BLaER1 treated with 17β-estradiol and CSF1 and Interleukin-3, amounts not matched to agents 10 nM and 100 nM (cell line): ENCODE measurements around the gene NTM.

ENCODE experiments used
- H3K27ac ChIP-seq, 11 experiments: shearing (Covaris generic); formaldehyde crosslinking; 2 replicates each; pipeline ENCODE4 v1.8.1; 2022
- H3K27me3 ChIP-seq, 11 experiments: shearing (Covaris generic); formaldehyde crosslinking; 2 replicates each; pipeline ENCODE4 v1.8.1; 2022
- H3K36me3 ChIP-seq, 11 experiments: shearing (Covaris generic); formaldehyde crosslinking; 2 replicates each; pipeline ENCODE4 v1.8.1; 2022
- H3K4me1 ChIP-seq, 10 experiments: shearing (Covaris generic); formaldehyde crosslinking; 2 replicates each; pipeline ENCODE4 v1.8.1; 2022
- H3K4me2 ChIP-seq, 11 experiments: shearing (Covaris generic); formaldehyde crosslinking; 2 replicates each; pipeline ENCODE4 v1.8.1; 2022
- H3K4me3 ChIP-seq, 10 experiments: shearing (Covaris generic); formaldehyde crosslinking; 2 replicates each; pipeline ENCODE4 v1.8.1; 2022
- H3K9ac ChIP-seq, 11 experiments: shearing (Covaris generic); formaldehyde crosslinking; 2 replicates each; pipeline ENCODE4 v1.8.1; 2022
- H3K9me3 ChIP-seq, 11 experiments: shearing (Covaris generic); formaldehyde crosslinking; replicated peaks in 1 of 11; 2 replicates each; pipeline ENCODE4 v1.8.1; 2022
- H4K20me1 ChIP-seq, 11 experiments: shearing (Covaris generic); formaldehyde crosslinking; 2 replicates each; pipeline ENCODE4 v1.8.1; 2022
- Cebpa-rat ChIP-seq, 11 experiments: shearing (Covaris generic); IDR thresholded peaks; 2 replicates each; pipeline ENCODE4 v1.8.1; 2022

The NTM gene

DNA sequence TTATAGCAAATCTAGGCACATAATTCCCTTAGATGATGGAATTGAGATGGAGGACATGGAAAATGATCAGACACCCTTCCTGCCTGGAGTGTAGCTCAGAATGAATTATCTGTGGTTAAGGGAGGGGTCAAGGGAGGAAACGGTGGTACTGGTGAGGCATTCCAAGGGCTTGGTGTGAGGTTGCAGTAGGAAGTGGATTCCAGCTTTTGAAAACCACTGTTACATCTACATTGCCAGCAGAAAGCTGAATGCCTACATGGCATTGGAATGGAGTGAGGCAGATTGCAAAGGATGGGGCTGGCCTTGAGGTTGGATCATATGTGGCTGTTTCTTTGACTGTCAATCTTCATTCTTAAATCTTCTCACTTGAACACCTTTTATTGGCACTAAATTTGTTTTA lies 684.4 kb downstream of the NTM start:
- Histone ChIP-seq H3K27me3 (no peaks in the 10 kb centered on the region), H3K36me3 (no peaks in the 10 kb centered on the region), H3K4me2 (peak overlapping the region; percentile 36 to 95 (median 86)), H3K4me1 (peaks cover 46 to 76% (median 62%) of the 10 kb centered on the region in 10 experiments), H4K20me1 (no peaks in the 10 kb centered on the region), H3K9me3 (no peaks in the 10 kb centered on the region), H3K4me3 (0 out of 20 replicates have a peak overlapping the region, but pooled peaks of 1 of the 10 experiments have one; percentile 25), H3K9ac (peak overlapping the region in 2 of 11 experiments; percentile 0 to 3; a peak in 3 of 22 replicates), H3K27ac (peak overlapping the region in 9 of 11 experiments; percentile 85 to 93 (median 90); a peak in 15 of 22 replicates)
- TF ChIP-seq Cebpa-rat (IDR thresholded peaks at IDR 0.05) = no peak

DNA sequence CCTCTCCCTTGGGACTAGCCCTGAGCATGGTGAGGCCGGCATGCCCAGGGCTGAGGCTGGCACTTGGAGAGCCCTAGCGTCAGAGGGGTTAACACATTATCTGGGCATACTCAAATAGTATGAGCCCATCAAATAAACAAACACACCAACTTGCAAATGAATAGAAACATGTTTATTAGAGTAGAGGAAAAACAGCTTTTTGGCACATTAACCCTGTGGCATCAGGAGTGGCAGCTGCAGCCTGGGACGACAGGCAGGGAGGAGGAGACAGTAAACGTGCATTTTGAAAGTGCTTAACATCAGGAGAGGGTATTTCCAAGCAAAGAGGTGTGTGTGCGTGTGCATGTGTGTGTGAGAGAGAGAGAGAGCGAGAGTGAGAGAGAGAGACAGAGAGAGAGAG lies 684.9 kb downstream of the NTM start:
- no peak for TF ChIP-seq Cebpa-rat (IDR thresholded peaks at IDR 0.05)
- Histone ChIP-seq H3K9ac (peak overlapping the region in 5 of 11 experiments; percentile 0 to 78 (median 42); a peak in 7 of 22 replicates), H3K36me3 (no peaks in the 10 kb centered on the region), H3K9me3 (no peaks in the 10 kb centered on the region), H3K4me3 (0 out of 20 replicates have a peak overlapping the region, but pooled peaks of 1 of the 10 experiments have one; percentile 25), H4K20me1 (no peaks in the 10 kb centered on the region), H3K4me1 (peaks cover 46 to 76% (median 67%) of the 10 kb centered on the region in 10 experiments), H3K27me3 (no peaks in the 10 kb centered on the region), H3K4me2 (peak overlapping the region; percentile 36 to 95 (median 86)), H3K27ac (peak overlapping the region in 9 of 11 experiments; percentile 85 to 93 (median 90); a peak in 18 of 22 replicates)

DNA sequence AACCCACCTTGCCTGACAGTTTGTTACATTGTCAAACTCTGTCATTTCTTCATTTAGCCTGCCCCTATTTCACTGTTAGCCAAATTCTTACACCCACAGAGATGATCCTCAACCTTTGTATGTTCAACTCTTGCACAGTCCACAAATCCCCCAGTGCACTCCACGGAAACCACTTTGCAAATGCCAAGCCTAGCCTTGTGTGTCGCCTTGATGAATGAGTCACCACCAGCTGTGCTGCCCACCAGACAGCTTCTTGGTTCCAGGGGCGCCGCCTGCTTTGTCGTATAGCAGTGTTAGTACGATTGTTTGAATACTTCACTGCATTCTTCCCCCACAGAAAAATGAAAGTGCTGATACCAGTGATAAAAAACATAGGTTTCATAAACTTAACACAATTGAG lies 686.3 kb downstream of the NTM start:
- H3K9ac ChIP-seq = peak overlapping the region in 9 of 11 experiments; percentile 62 to 78 (median 74); a peak in 18 of 22 replicates
- no peaks in the 10 kb centered on the region for H3K27me3 ChIP-seq
- H3K36me3 ChIP-seq = no peaks in the 10 kb centered on the region
- H3K4me2 ChIP-seq = peak overlapping the region; percentile 73 to 95 (median 86)
- H4K20me1 ChIP-seq = no peaks in the 10 kb centered on the region
- peak overlapping the region in 1 of 10 experiments; percentile 6; a peak in 1 of 20 replicates for H3K4me3 ChIP-seq
- H3K4me1 ChIP-seq = peaks cover 46 to 71% (median 65%) of the 10 kb centered on the region in 10 experiments
- H3K27ac ChIP-seq = peak overlapping the region in 10 of 11 experiments; percentile 80 to 93 (median 90); a peak in 20 of 22 replicates
- TF ChIP-seq Cebpa-rat (IDR thresholded peaks at IDR 0.05) = peak in 9 of 11 experiments; percentile 35 to 99 (median 91); a peak in 17 of 22 replicates
- no peaks in the 10 kb centered on the region for H3K9me3 ChIP-seq

DNA sequence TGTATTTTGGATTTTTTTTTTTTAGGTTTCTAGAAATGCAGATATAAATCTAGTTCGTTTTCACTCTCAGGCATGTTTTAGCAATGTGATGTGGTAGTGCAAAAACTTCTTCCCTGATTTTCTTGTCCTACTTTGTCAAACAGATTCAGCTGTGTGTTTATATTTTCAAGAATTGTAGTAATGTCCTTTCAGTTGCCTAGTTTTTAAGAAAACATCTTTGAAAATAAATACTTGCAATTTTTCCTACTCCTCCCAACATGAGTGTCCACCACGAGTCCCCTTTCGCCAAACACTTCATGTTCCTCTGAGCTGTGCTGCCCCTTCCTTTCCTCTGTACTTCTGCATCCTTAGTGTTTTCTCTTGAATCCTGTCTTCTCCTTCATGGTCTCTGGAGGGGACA lies 686.9 kb downstream of the NTM start:
- Histone ChIP-seq H3K27me3 (no peaks in the 10 kb centered on the region), H3K4me1 (peaks cover 46 to 76% (median 69%) of the 10 kb centered on the region in 10 experiments), H4K20me1 (no peaks in the 10 kb centered on the region), H3K9me3 (no peaks in the 10 kb centered on the region), H3K27ac (peak overlapping the region in 10 of 11 experiments; percentile 80 to 93 (median 90); a peak in 21 of 22 replicates), H3K36me3 (no peaks in the 10 kb centered on the region), H3K4me2 (peak overlapping the region; percentile 73 to 95 (median 86)), H3K4me3 (peak overlapping the region in 1 of 10 experiments; percentile 18; a peak in 1 of 20 replicates), H3K9ac (peak overlapping the region in 10 of 11 experiments; percentile 60 to 78 (median 74); a peak in 19 of 22 replicates)
- no peak for TF ChIP-seq Cebpa-rat (IDR thresholded peaks at IDR 0.05)

DNA sequence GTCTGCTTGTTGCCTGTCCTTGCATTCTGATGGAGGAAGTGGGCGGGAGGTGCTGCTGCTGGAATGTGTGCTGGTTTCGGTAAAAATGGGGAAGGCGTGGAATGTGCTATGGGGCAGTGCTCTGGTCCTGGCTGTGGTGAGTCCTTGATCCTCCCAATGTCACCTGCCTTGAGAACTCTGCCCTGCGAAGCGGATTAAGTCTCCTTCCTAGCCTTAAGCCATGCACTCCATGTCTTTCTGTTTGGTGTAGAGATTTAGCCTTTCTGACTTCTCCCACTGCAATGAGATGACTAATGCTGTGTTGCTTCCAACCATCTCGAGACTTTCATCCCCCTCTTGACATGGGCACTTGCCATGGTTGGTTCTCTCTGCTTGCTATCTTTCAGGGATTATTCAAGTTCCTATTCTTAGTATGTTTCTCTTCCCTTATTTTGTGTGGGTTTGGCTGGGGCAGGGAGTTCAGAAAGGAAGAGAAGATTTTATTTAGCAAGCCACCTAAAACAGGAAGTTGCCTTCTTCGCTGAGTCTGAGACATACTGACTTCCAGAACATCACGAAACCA lies 687.9 kb downstream of the NTM start:
- Histone ChIP-seq H3K4me2 (peak overlapping the region; percentile 73 to 95 (median 87)), H3K9me3 (no peaks in the 10 kb centered on the region), H4K20me1 (no peaks in the 10 kb centered on the region), H3K27me3 (no peaks in the 10 kb centered on the region), H3K9ac (peak overlapping the region; percentile 7 to 78 (median 73); a peak in 21 of 22 replicates), H3K4me3 (peak overlapping the region in 5 of 10 experiments; percentile 7 to 54 (median 18); a peak in 6 of 20 replicates), H3K36me3 (no peaks in the 10 kb centered on the region), H3K4me1 (peaks cover 46 to 87% (median 76%) of the 10 kb centered on the region in 10 experiments), H3K27ac (peak overlapping the region; percentile 45 to 93 (median 89); a peak in 21 of 22 replicates)
- peak in 2 of 11 experiments; percentile 23 to 25; a peak in 2 of 22 replicates for TF ChIP-seq Cebpa-rat (IDR thresholded peaks at IDR 0.05)

DNA sequence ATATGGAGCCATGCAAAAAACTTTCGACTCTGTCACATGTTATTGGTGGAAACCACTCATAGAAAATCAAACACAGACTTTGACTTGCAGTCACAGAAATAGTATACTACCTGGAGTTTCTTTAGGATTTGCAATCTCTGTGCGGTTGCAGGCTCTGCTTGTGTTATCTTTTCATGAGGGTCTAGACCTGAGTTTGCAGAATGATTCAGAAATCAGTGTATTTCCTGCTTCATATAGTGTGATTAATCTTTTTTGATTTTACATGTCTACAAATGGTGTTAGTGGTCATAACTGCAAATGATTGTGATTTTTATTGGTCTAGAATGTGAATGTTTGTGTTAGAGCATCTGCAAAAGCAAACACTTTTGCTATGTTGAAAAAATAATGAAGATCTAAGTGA lies 690.2 kb downstream of the NTM start:
- Histone ChIP-seq H3K27me3 (no peaks in the 10 kb centered on the region), H3K9me3 (no peaks in the 10 kb centered on the region), H3K27ac (no peak overlapping the region), H3K4me1 (peaks cover 35 to 91% (median 73%) of the 10 kb centered on the region in 10 experiments), H3K36me3 (no peaks in the 10 kb centered on the region), H3K9ac (no peak overlapping the region), H3K4me3 (no peak overlapping the region), H4K20me1 (no peaks in the 10 kb centered on the region), H3K4me2 (peak overlapping the region in 6 of 11 experiments; percentile 86 to 95 (median 92); a peak in 8 of 22 replicates)
- no peak for TF ChIP-seq Cebpa-rat (IDR thresholded peaks at IDR 0.05)

DNA sequence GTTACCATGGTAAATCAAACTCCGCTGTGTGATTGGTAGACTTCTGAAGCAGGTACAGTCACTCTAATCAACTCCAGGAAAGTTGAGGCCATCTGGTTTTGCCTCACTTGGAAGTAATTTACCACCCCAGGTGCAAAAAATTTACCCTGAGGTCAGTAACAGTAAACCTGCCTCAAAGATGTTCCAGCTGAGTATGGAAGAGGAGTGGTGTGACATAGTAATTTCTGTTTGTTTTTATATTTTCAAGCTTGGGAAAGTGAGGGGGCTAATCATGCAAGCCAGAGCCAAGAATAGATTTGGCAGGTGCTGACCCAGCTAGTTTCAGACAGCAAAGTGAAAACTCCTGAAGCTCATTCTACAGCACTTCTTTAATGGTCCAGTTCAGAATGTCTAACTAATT lies 691.6 kb downstream of the NTM start:
- peaks cover 0 to 14% (median 12%) of the 10 kb centered on the region in 11 experiments; a peak in 19 of 22 replicates for H3K9me3 ChIP-seq
- no peak overlapping the region for H3K4me3 ChIP-seq
- H3K27me3 ChIP-seq = no peaks in the 10 kb centered on the region
- TF ChIP-seq Cebpa-rat (IDR thresholded peaks at IDR 0.05) = no peak
- H4K20me1 ChIP-seq = no peaks in the 10 kb centered on the region
- no peak overlapping the region for H3K9ac ChIP-seq
- peak overlapping the region in 7 of 11 experiments; percentile 13 to 54 (median 27); a peak in 9 of 22 replicates for H3K4me2 ChIP-seq
- no peak overlapping the region for H3K27ac ChIP-seq
- H3K36me3 ChIP-seq = no peaks in the 10 kb centered on the region
- peaks cover 23 to 85% (median 64%) of the 10 kb centered on the region in 10 experiments for H3K4me1 ChIP-seq

DNA sequence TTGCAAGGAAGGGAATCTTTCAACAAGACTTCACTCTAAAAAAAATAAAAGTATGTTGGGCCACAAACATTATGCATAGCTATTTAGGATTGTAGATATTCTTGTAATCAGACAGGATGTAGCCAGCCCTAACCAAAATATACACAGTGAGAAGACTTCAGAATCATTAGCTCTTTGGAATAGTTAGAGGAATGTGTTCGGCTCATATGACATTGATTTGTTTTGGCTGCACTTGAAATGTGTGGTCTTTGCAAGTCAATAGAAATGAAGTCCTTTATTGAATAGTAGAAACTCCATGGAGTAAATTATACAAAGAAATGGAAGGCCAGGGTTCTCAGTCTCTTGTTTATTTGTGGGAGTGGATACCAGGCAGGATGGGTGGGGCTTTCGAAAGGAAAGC lies 692.1 kb downstream of the NTM start:
- no peaks in the 10 kb centered on the region for H3K36me3 ChIP-seq
- H3K27me3 ChIP-seq = no peaks in the 10 kb centered on the region
- H3K27ac ChIP-seq = no peak overlapping the region
- H3K4me2 ChIP-seq = peak overlapping the region in 7 of 11 experiments; percentile 4 to 54 (median 27); a peak in 10 of 22 replicates
- H4K20me1 ChIP-seq = no peaks in the 10 kb centered on the region
- peaks cover 0 to 19% (median 17%) of the 10 kb centered on the region in 11 experiments; a peak in 19 of 22 replicates for H3K9me3 ChIP-seq
- TF ChIP-seq Cebpa-rat (IDR thresholded peaks at IDR 0.05) = no peak
- peaks cover 18 to 80% (median 59%) of the 10 kb centered on the region in 10 experiments for H3K4me1 ChIP-seq
- H3K4me3 ChIP-seq = no peak overlapping the region
- H3K9ac ChIP-seq = no peak overlapping the region

DNA sequence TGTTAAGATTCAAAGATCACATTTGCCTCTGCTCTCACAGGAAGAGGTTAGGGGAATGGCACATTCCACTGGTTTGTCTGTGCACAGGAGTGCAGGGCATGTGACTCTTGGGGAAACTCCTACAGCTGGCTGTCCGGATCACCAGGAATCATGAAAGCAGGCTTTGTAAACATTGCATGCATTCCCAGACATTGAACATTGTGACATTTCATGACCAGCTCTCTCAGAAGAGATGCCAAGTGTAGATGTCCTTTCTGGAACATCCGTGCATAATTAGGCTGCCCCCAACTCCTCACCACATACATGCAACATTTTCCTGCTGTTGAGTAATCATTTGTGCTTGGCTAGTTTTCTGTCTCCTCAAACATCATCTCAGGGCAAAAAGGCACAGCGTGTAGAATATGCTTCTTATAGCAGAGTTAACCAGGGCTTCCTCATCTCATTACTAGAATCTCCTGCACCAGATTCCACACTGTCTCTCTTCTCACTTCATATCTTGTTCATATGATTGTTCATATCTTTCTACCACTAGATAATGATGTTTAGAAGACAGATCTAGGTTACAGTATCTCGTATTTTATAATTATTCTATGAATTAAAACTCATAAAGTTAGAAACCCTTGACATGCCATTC lies 694.7 kb downstream of the NTM start:
- Histone ChIP-seq H4K20me1 (no peaks in the 10 kb centered on the region), H3K4me3 (no peak overlapping the region; a peak in 1 of 20 replicates), H3K9ac (no peak overlapping the region), H3K27ac (peak overlapping the region in 8 of 11 experiments; percentile 18 to 52 (median 45); a peak in 15 of 22 replicates), H3K4me1 (peaks cover 0 to 66% (median 34%) of the 10 kb centered on the region in 10 experiments; a peak in 16 of 20 replicates), H3K27me3 (no peaks in the 10 kb centered on the region), H3K4me2 (peak overlapping the region in 9 of 11 experiments; percentile 21 to 84 (median 66); a peak in 18 of 22 replicates), H3K36me3 (no peaks in the 10 kb centered on the region), H3K9me3 (peaks cover 20 to 44% (median 37%) of the 10 kb centered on the region in 11 experiments)
- peak in 7 of 11 experiments; percentile 19 to 49 (median 38); a peak in 7 of 22 replicates for TF ChIP-seq Cebpa-rat (IDR thresholded peaks at IDR 0.05)
